HepG2 (cell line): ENCODE results near the gene TAS1R3. TPM values are rescaled to one million over a fixed set of nuclear protein-coding genes. Genes with fewer than 3 reads are reported as not detected.

Experiments
- AGO2 ChIP-seq: fragments of 200-400 bp; formaldehyde crosslinking; optimal IDR thresholded peaks from 2 replicates; pipeline ENCODE3; 2017; ENCODE audit warnings: mild to moderate bottlenecking, low read depth, low read length, moderate library complexity
- DMAP1 ChIP-seq: IDR thresholded peaks from 2 replicates; pipeline ENCODE4 v1.6.1; 2016
- DNMT1 ChIP-seq: sonication (generic); formaldehyde crosslinking; IDR thresholded peaks from 2 replicates; pipeline ENCODE4 v1.5.1; 2020; ENCODE audit warnings: mild to moderate bottlenecking, missing genetic modification reagents
- ELF1 ChIP-seq: sonication (generic); formaldehyde crosslinking; IDR thresholded peaks from 2 replicates; pipeline ENCODE4 v1.4.0; 2020; ENCODE audit warnings: missing genetic modification reagents
- ETV5 ChIP-seq: IDR thresholded peaks from 2 replicates; pipeline ENCODE4 v1.6.1; 2018; ENCODE audit warnings: missing biosample characterization, missing genetic modification reagents, inconsistent platforms, borderline replicate concordance
- GATAD1 ChIP-seq: IDR thresholded peaks from 2 replicates; pipeline ENCODE4 v1.6.1; 2016; ENCODE audit warnings: missing genetic modification reagents, missing compliant biosample characterization
- HNRNPH1 ChIP-seq: fragments of 200-400 bp; formaldehyde crosslinking; optimal IDR thresholded peaks from 2 replicates; pipeline ENCODE3; 2017; ENCODE audit warnings: mild to moderate bottlenecking, low read depth, low read length
- HNRNPUL1 ChIP-seq: fragments of 200-400 bp; formaldehyde crosslinking; IDR thresholded peaks from 2 replicates; pipeline ENCODE4 v1.6.1; 2017; ENCODE audit warnings: low read depth, mild to moderate bottlenecking, low read length, moderate library complexity
- MEIS1 ChIP-seq: sonication (generic); formaldehyde crosslinking; IDR thresholded peaks from 2 replicates; pipeline ENCODE4 v1.9.0; 2021; ENCODE audit warnings: mild to moderate bottlenecking, missing genetic modification reagents, moderate library complexity, borderline replicate concordance
- MIXL1 ChIP-seq: IDR thresholded peaks from 2 replicates; pipeline ENCODE4 v1.6.1; 2016
- NR1H2 ChIP-seq: sonication (generic); formaldehyde crosslinking; IDR thresholded peaks from 2 replicates; pipeline ENCODE4 v1.8.1; 2022; ENCODE audit warnings: low read depth, missing genetic modification reagents, borderline replicate concordance
- PHF8 ChIP-seq: sonication (generic); formaldehyde crosslinking; IDR thresholded peaks from 2 replicates; pipeline ENCODE4 v1.5.0; 2020; ENCODE audit warnings: missing genetic modification reagents
- POLR2G ChIP-seq: fragments of 200-400 bp; formaldehyde crosslinking; IDR thresholded peaks from 2 replicates; pipeline ENCODE4 v1.6.1; 2018; ENCODE audit warnings: mild to moderate bottlenecking, low read depth, low read length, moderate library complexity
- SALL1 ChIP-seq: sonication (generic); formaldehyde crosslinking; IDR thresholded peaks from 2 replicates; pipeline ENCODE4 v1.8.0; 2022; ENCODE audit warnings: mild to moderate bottlenecking, missing genetic modification reagents
- SAP130 ChIP-seq: IDR thresholded peaks from 2 replicates; pipeline ENCODE4 v1.6.1; 2016; ENCODE audit warnings: low read depth
- SPEN ChIP-seq: sonication (generic); formaldehyde crosslinking; IDR thresholded peaks from 2 replicates; pipeline ENCODE4 v1.5.1; 2020; ENCODE audit warnings: low read depth, mild to moderate bottlenecking, missing genetic modification reagents
- TEAD3 ChIP-seq: optimal IDR thresholded peaks from 2 replicates; pipeline ENCODE3; 2016; ENCODE audit warnings: borderline replicate concordance
- ZFX ChIP-seq: sonication (generic); formaldehyde crosslinking; IDR thresholded peaks from 2 replicates; pipeline ENCODE4 v1.4.0; 2020; ENCODE audit warnings: mild to moderate bottlenecking, low read depth, missing genetic modification reagents, moderate library complexity
- ZNF292 ChIP-seq: sonication (generic); formaldehyde crosslinking; IDR thresholded peaks from 2 replicates; pipeline ENCODE4 v1.8.1; 2022; ENCODE audit warnings: mild to moderate bottlenecking, low read depth, missing genetic modification reagents, borderline replicate concordance
- ZSCAN29 ChIP-seq: sonication (generic); formaldehyde crosslinking; conservative IDR thresholded peaks from 2 replicates; pipeline ENCODE4 v1.4.0; 2020; ENCODE audit warnings: mild to moderate bottlenecking, missing genetic modification reagents
- polyA plus RNA-seq, 8 experiments: library from polyadenylated mRNA; depleted of rRNA in 3 of 8; stranded (reverse) in 7 of 8; unstranded in 1 of 8; fragments of >200 nt; fragmentation: Illumina TruSeq in 4 of 8; extraction: Trizol in 4 of 8; gene quantifications; 2 replicates each; pipeline versions ENCODE4 v1.2.1 to v1.2.3, GENCODE V29; 2011 to 2016; ENCODE audit warnings: low read depth in 4 of 8, missing spikeins in 1 of 8, mixed read lengths in 1 of 8; ENCODE audit not compliant: insufficient read depth in 1 of 8
- total RNA-seq, 5 experiments: library from RNA; depleted of rRNA; stranded (reverse); fragments of >200 nt; fragmentation: Illumina TruSeq; extraction: Trizol; gene quantifications; 2 replicates each; pipeline ENCODE4 v1.2.3, GENCODE V29; 2016; ENCODE audit warnings: low read depth in 1 of 5
- TF ChIP-seq, protein P1 (sequence below), 2 experiments: sonication (generic) in 1 of 2; formaldehyde crosslinking in 1 of 2; IDR thresholded peaks; 2 replicates each; pipeline versions ENCODE4 v1.4.0 to v1.6.1; 2018 to 2020; ENCODE audit warnings: missing genetic modification reagents in 2 of 2, borderline replicate concordance in 1 of 2, low read depth in 1 of 2, mild to moderate bottlenecking in 1 of 2, missing biosample characterization in 1 of 2
- TF ChIP-seq, protein P2 (sequence below): fragments of 450-650 bp; IDR thresholded peaks from 2 replicates; pipeline ENCODE4 v1.6.1; 2017
- TF ChIP-seq, protein P3 (sequence below): sonication (generic); formaldehyde crosslinking; IDR thresholded peaks from 2 replicates; pipeline ENCODE4 v1.9.0; 2022; ENCODE audit warnings: missing genetic modification reagents, mild to moderate bottlenecking, borderline replicate concordance

Gene TAS1R3
- total and polyA plus RNA-seq, 2 of the 13 experiments (the other 11 are each of a cell fraction or from before 2014, with no cell fraction given): 0.13 to 0.15 TPM

DNA sequence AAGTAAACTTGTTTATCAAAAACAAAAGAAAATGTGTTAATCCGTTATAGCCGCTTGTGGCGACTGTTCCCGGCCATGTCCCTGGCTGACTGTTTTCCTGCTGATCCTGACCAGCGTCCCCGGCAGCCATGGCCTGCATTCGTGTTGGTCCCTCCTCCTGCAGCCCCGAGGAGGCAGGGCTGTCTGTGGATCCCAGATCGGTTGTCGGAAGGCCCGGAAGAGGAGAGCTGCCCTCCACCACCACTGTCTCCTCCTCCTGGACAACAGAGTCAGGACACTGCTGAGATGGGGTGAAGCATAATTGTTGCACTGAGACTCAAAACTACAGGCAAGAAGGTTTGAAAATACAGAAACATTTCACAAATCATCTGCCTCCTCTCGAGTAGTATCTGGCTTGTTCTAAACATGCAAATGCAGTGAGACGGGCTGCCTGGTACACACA is 30.9 kb downstream of the TAS1R3 start (continued):
- TF ChIP-seq, protein P1, sequence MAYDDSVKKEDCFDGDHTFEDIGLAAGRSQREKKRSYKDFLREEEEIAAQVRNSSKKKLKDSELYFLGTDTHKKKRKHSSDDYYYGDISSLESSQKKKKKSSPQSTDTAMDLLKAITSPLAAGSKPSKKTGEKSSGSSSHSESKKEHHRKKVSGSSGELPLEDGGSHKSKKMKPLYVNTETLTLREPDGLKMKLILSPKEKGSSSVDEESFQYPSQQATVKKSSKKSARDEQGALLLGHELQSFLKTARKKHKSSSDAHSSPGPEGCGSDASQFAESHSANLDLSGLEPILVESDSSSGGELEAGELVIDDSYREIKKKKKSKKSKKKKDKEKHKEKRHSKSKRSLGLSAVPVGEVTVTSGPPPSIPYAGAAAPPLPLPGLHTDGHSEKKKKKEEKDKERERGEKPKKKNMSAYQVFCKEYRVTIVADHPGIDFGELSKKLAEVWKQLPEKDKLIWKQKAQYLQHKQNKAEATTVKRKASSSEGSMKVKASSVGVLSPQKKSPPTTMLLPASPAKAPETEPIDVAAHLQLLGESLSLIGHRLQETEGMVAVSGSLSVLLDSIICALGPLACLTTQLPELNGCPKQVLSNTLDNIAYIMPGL (CRISPR knock-in tag; IDR thresholded peaks at IDR 0.05; ENCODE audit: borderline replicate concordance in 1 of 2, low read depth in 1 of 2): peak; percentile 62 to 63; a peak in 3 of 4 replicates
- TF ChIP-seq ZFX (CRISPR knock-in tag) (peak; percentile 82), MEIS1 (CRISPR knock-in tag) (0 out of 2 replicates have a peak, but pooled peaks have one; percentile 33), POLR2G (peak; percentile 63; the same call in 1 of the 2 replicates), ZNF292 (CRISPR knock-in tag) (peak; percentile 70; the same call in 1 of the 2 replicates), AGO2 (no peak), TEAD3 (CRISPR knock-in tag) (no peak), SPEN (CRISPR knock-in tag) (peak; percentile 65), DNMT1 (CRISPR knock-in tag) (0 out of 2 replicates have a peak, but pooled peaks have one; percentile 50), ZSCAN29 (CRISPR knock-in tag) (0 out of 2 replicates have a peak, but pooled peaks have one; percentile 23), PHF8 (CRISPR knock-in tag) (peak; percentile 38; the same call in 1 of the 2 replicates), MIXL1 (CRISPR knock-in tag) (0 out of 2 replicates have a peak, but pooled peaks have one; percentile 14), GATAD1 (CRISPR knock-in tag) (peak; percentile 51; the same call in 1 of the 2 replicates), DMAP1 (peak; percentile 37; the same call in 1 of the 2 replicates), NR1H2 (no peak), ETV5 (CRISPR knock-in tag) (peak; percentile 33; the same call in 1 of the 2 replicates), SAP130 (CRISPR knock-in tag) (peak; percentile 73), ELF1 (CRISPR knock-in tag) (peak; percentile 81), SALL1 (no peak; the same call in 1 of the 2 replicates), HNRNPH1 (no peak), HNRNPUL1 (no peak)
- TF ChIP-seq, protein P2, sequence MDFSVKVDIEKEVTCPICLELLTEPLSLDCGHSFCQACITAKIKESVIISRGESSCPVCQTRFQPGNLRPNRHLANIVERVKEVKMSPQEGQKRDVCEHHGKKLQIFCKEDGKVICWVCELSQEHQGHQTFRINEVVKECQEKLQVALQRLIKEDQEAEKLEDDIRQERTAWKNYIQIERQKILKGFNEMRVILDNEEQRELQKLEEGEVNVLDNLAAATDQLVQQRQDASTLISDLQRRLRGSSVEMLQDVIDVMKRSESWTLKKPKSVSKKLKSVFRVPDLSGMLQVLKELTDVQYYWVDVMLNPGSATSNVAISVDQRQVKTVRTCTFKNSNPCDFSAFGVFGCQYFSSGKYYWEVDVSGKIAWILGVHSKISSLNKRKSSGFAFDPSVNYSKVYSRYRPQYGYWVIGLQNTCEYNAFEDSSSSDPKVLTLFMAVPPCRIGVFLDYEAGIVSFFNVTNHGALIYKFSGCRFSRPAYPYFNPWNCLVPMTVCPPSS: no peak
- TF ChIP-seq, protein P3, sequence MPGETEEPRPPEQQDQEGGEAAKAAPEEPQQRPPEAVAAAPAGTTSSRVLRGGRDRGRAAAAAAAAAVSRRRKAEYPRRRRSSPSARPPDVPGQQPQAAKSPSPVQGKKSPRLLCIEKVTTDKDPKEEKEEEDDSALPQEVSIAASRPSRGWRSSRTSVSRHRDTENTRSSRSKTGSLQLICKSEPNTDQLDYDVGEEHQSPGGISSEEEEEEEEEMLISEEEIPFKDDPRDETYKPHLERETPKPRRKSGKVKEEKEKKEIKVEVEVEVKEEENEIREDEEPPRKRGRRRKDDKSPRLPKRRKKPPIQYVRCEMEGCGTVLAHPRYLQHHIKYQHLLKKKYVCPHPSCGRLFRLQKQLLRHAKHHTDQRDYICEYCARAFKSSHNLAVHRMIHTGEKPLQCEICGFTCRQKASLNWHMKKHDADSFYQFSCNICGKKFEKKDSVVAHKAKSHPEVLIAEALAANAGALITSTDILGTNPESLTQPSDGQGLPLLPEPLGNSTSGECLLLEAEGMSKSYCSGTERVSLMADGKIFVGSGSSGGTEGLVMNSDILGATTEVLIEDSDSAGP (CRISPR knock-in tag): peak; percentile 58; the same call in 1 of the 2 replicates
